Ovary (tissue), 9 donors: ENCODE data around the gene RNASEH2A. TPM values are rescaled to one million over a fixed set of nuclear protein-coding genes. Genes with fewer than 3 reads are reported as not detected.
"Not testable (repeated sequence)": the region's sequence is repeated elsewhere in the genome, so short reads cannot be mapped to it uniquely, and the experiment has no call there.

Experiments
- DNase-seq, 5 donors: peaks; one replicate each; pipeline ENCODE4 v3.0.0-alpha.2; 2019 to 2020
- H3K27ac ChIP-seq, 2 donors: fragments of 200-600 bp; one replicate each; pipeline versions ENCODE4 v1.5.1 to v1.8.0; 2019 to 2022
- H3K27me3 ChIP-seq: fragments of 200-600 bp; one replicate; pipeline ENCODE4 v1.8.0; 2022
- H3K36me3 ChIP-seq: fragments of 200-600 bp; sonication (generic); one replicate; pipeline ENCODE4 v1.5.1; 2019
- H3K4me1 ChIP-seq: one replicate; pipeline ENCODE4 v1.8.1; 2013; ENCODE audit warnings: mild to moderate bottlenecking, moderate library complexity; ENCODE audit not compliant: insufficient read depth
- H3K4me3 ChIP-seq: fragments of 200-600 bp; sonication (generic); one replicate; pipeline ENCODE4 v1.5.1; 2017
- H3K9me3 ChIP-seq, 2 donors: fragments of 200-600 bp in 1 of 2; sonication (generic) in 1 of 2; one replicate each; pipeline versions ENCODE4 v1.5.1 to v1.8.1; 2013 to 2019; ENCODE audit warnings: mild to moderate bottlenecking in 1 of 2, moderate library complexity in 1 of 2
- EP300 ChIP-seq: sonication (generic); formaldehyde crosslinking; IDR thresholded peaks from one replicate; pipeline ENCODE4 v1.6.1; 2017; ENCODE audit warnings: antibody characterized with exemption
- POLR2A ChIP-seq: fragments of 450-650 bp; IDR thresholded peaks from one replicate; pipeline ENCODE4 v1.6.1; 2017; ENCODE audit warnings: antibody characterized with exemption, mild to moderate bottlenecking, moderate library complexity
- WGBS, 3 donors: extraction: QIAGEN DNeasy Blood & Tissue Kit in 1 of 3; methylation state at CpG; one replicate each; pipeline versions ENCODE4 v1.1.5 to v1.1.7; 2013 to 2017; 5-methylcytosine and 5-hydroxymethylcytosine counted together
- intact Hi-C, 4 donors: fragments of 100-400 bp; cut with DNase I; formaldehyde crosslinking; loops; one replicate each; pipeline versions ENCODE4 v1.11.0 to v1.15.1; 2022 to 2023
- polyA plus RNA-seq, 2 donors: library from polyadenylated mRNA; stranded (reverse); fragments of 200-250 nt in 1 of 2; fragments of 350-450 nt in 1 of 2; fragmentation: Illumina TruSeq in 1 of 2; extraction: RNeasy Lipid Tissue Mini Kit (QIAGEN cat#74804) in 1 of 2; gene quantifications; one replicate each; pipeline ENCODE4 v1.2.3, GENCODE V29; 2013 to 2014
- total RNA-seq, 7 donors: library from RNA; depleted of rRNA in 2 of 7; stranded (reverse); fragments of >200 nt in 2 of 7; fragmentation: NEBNext Ultra II Directional in 3 of 7; extraction: Animal tissue kit (Norgen Biotek cat#: 25700) in 3 of 7; gene quantifications; one replicate each; pipeline versions ENCODE4 v1.1.0 to v1.2.4, GENCODE V29; 2016 to 2023
- TF ChIP-seq, protein P1 (sequence below), 3 donors: fragments of 450-650 bp in 2 of 3; fragments of 200-600 bp in 1 of 3; IDR thresholded peaks; one replicate each; pipeline versions ENCODE4 v1.5.1 to v1.8.0; 2016 to 2022; ENCODE audit warnings: antibody characterized with exemption in 3 of 3, mild to moderate bottlenecking in 1 of 3
- donor health status: DM: no; HTN: no; CAD: no; lungs with moderate emphysema.
- donor health status: DM: no; HTN: no; CAD: no.
- donor health status: Bipolar disorder and iron deficiency.
- donor health status: DM: yes; HTN: yes; CAD: no.
- donor health status: DM: no; HTN: no; CAD: no.
- donor health status: DM: yes; HTN: yes; CAD: no.

RNASEH2A gene
- total and polyA plus RNA-seq, 9 donors = 1.2 to 12.2 (median 7.7) TPM

DNA sequence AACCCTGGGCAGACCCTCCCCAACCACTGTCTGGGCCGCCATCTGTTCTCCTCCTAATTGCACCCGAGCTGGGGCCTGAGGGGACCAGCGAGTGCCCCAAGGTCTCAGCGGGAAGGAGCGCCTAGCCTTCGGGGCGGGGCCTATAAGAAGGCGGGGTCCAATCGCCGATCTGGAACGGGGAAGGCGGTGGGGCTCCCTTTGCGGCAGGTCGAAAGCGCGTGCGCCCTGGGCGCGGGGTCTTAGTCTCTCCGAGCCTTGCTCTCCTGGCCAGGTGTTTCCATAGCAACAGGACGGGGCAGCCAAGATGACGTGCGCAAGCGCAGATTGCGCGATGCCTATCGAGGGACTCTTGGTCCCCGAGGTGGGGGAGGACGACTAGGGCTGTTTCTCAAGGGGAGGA, 34.7 kb downstream of the RNASEH2A start:
- Histone ChIP-seq H3K9me3 (no peaks in the 10 kb centered on the region), H3K4me1 (peaks cover 5% of the 10 kb centered on the region), H3K27ac (no peak overlapping the region), H3K36me3 (no peaks in the 10 kb centered on the region), H3K4me3 (no peak overlapping the region), H3K27me3 (peaks cover 8% of the 10 kb centered on the region)
- DNase-seq = no peak
- no peak for TF ChIP-seq EP300
- TF ChIP-seq POLR2A = no peak
- TF ChIP-seq, protein P1, sequence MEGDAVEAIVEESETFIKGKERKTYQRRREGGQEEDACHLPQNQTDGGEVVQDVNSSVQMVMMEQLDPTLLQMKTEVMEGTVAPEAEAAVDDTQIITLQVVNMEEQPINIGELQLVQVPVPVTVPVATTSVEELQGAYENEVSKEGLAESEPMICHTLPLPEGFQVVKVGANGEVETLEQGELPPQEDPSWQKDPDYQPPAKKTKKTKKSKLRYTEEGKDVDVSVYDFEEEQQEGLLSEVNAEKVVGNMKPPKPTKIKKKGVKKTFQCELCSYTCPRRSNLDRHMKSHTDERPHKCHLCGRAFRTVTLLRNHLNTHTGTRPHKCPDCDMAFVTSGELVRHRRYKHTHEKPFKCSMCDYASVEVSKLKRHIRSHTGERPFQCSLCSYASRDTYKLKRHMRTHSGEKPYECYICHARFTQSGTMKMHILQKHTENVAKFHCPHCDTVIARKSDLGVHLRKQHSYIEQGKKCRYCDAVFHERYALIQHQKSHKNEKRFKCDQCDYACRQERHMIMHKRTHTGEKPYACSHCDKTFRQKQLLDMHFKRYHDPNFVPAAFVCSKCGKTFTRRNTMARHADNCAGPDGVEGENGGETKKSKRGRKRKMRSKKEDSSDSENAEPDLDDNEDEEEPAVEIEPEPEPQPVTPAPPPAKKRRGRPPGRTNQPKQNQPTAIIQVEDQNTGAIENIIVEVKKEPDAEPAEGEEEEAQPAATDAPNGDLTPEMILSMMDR (IDR thresholded peaks at IDR 0.05) = no peak
- intact Hi-C loops = no loop called here
- 1 to 4% (median 1%) methylated on average over 29 of the region's 29 CpGs for WGBS, 3 donors

DNA sequence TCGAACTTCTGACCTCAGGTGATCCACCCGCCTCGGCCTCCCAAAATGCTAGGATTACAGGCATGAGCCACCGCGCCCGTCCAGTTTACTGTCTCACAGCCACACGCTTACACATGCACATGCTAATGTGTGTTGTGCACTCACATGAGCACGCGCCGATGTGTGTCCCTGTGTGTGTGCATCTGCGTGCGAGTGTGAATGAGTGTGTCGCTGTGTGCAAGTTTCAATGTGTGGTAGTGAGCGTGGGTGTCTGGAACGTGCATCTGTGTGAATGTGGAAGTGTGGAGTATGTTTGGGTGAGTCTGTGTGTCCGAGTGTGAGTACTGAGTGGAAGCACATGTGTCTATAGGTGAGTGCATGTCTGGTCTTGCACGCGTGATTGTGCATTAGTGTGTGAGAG, 36.1 kb downstream of the RNASEH2A start:
- Histone ChIP-seq H3K27me3 (peaks cover 8% of the 10 kb centered on the region), H3K4me1 (peaks cover 5% of the 10 kb centered on the region), H3K4me3 (no peak overlapping the region), H3K27ac (no peak overlapping the region), H3K36me3 (no peaks in the 10 kb centered on the region), H3K9me3 (no peaks in the 10 kb centered on the region)
- DNase-seq = no peak
- intact Hi-C loops = no loop called here
- TF ChIP-seq, protein P1 (IDR thresholded peaks at IDR 0.05) = no peak
- TF ChIP-seq EP300 (no peak), POLR2A (no peak)
- 89 to 92% (median 90%) methylated on average over 18 of the region's 18 CpGs for WGBS, 3 donors

DNA sequence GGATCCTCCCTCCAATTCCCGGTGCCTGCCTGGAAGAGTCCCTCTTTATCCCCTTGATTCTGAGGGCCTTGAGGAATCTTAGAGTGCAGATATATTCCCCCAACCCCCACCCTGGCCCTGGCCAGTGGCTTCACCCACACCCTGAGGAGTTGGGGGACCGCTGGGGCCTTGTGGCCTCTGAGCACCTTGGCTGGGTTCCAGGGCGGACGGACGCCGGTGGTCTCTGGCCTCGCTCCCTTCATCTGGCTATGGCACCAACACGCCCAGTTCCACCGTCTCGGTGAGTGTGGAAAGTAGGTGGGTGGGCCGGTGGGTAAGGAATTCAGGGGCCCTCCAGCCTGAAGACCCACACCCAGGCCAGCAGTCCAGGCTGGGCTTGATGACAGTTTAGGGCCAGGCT, 36.9 kb downstream of the RNASEH2A start:
- Histone ChIP-seq H3K9me3 (no peaks in the 10 kb centered on the region), H3K4me3 (no peak overlapping the region), H3K27ac (no peak overlapping the region), H3K36me3 (no peaks in the 10 kb centered on the region), H3K27me3 (peaks cover 3% of the 10 kb centered on the region), H3K4me1 (peaks cover 5% of the 10 kb centered on the region)
- WGBS, 3 donors = 66 to 71% (median 66%) methylated on average over 11 of the region's 11 CpGs
- DNase-seq = no peak
- TF ChIP-seq, protein P1 (IDR thresholded peaks at IDR 0.05) = no peak
- TF ChIP-seq EP300 (no peak), POLR2A (no peak)
- intact Hi-C loops = no loop called here

DNA sequence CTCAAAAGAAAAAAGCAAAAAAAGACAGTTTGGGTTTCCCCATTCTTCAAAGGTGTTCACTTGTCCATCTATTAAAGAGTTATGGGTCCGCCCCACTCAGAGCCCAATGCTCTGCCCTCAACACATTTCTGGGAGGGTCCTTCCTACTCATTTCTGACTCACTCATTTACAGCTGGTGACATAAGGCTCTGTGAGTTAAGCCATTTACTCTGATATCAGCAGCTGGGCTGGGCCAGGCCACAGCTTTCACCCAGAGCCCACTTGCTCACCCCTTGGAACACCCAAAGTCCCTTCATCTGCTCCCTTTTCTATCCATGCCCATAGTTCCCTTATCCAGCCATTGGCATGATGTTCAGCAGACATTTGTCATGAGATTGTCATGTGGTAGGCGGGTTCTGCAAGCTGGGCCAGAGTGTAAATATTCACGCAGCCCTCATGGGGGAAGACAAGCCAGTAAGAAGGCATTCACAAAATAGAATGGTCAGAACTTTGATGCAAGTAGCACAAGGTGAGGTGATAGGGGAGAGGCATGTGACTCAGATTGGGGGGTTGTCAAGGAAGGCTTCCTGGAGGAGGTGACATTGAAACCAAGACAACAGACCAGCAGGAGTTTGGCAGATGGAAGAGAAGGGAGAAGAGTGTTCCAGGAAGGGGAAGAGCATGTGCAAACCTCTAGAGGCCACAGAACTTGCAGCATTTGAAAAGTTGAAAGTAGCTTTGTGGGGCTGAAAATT, 37.8 kb downstream of the RNASEH2A start:
- intact Hi-C loops = no loop called here
- no peaks in the 10 kb centered on the region for H3K9me3 ChIP-seq
- peaks cover 3% of the 10 kb centered on the region for H3K27me3 ChIP-seq
- TF ChIP-seq POLR2A = no peak
- TF ChIP-seq, protein P1 (IDR thresholded peaks at IDR 0.05) = no peak
- TF ChIP-seq EP300 = no peak
- no peak for DNase-seq
- H3K27ac ChIP-seq = no peak overlapping the region
- no peaks in the 10 kb centered on the region for H3K36me3 ChIP-seq
- WGBS, 3 donors = 74 to 86% (median 77%) methylated on average over 3 of the region's 3 CpGs
- no peak overlapping the region for H3K4me3 ChIP-seq
- peaks cover 5% of the 10 kb centered on the region for H3K4me1 ChIP-seq

DNA sequence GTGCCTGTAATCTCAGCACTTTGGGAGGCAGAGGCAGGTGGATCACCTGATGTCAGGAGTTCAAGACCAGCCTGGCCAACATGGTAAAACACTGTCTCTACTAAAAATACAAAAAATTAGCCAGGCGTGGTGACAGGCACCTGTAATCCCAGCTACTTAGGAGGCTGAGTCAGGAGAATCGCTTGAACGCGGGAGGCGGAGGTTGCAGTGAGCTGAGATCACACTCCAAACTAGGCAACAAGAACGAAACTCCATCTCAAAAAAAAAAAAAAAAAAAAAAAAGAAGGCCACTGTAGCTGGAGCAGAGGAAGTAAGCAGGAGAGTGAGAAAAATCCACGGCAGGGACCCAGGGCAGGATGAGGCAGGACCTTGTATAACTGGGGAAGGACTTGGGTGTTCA, 40.2 kb downstream of the RNASEH2A start:
- not testable (repeated sequence) for H3K4me3 ChIP-seq, H3K9me3 ChIP-seq, DNase-seq, H3K27ac ChIP-seq, H3K27me3 ChIP-seq, H3K36me3 ChIP-seq, H3K4me1 ChIP-seq
- intact Hi-C loops = loop anchor here (5.0 kb wide), 2 partner anchors 79 to 84 kb away; no protein-coding TSS in a partner anchor
- 79 to 84% (median 82%) methylated on average over 7 of the region's 7 CpGs for WGBS, 3 donors
